Measurements from ENCODE around the gene RPL15.
"Not testable (repeated sequence)": the region's sequence is repeated elsewhere in the genome, so short reads cannot be mapped to it uniquely, and the experiment has no call there.

RPL15 gene

DNA sequence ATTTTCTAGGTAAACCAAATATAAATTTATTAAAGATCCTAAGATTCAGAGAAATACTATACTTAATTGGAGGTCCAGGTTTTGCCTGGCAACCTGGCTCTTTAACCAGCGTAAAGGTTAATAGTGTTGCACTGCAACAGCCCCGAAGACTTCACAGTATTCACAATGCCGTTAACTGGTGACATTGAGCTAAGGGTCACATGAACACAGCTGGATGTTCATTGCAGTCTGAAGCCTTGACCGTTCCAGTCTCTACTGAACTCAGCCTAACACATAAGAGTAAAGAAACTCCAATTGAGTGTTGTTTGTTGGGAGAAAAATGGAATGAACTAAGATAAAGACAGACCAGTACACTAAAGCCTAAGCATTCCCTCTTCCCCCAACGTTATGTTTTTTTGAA, 27.0 kb upstream of the RPL15 start:
- no peak for DNase-seq (ENCODE audit: low spot score)

DNA sequence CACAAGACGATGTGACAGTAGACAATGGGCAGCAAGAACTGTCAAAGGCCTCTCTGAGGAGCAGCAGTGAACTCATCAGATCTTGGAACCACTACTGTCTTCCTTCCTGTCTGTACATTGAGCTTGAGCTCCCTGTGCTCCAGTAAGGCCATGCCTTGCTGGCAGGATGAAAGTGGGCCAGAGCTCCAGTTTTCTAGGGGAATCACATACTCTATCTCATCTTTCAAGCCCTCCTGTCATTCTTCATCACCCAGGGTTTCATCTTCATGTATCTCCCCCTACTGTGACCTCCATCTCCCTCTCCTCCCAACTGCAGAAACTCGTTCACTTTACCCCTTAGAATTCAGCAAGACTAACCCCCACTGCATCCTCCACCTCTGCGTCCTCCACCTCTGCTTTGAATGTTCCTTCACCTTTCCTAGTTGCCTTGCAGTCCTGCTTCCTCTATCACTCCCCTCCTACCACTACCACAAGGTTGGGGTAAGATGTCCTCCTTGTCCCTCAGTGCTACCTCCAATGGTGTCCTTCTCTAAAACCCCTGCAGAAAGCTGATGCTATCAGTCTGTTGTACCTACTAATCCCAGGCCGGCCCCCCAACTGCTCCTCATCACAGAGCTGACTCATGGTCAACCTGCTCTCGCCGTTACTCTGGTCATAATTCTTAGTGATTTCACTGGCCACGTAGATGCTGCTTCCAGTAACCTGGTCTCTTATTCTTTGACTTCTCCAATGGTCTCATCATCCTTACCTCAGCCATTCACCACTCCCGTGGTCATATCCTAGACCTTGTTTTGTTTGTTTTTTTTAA, 22.5 kb upstream of the RPL15 start:
- DNase-seq (ENCODE audit: low spot score) = no peak

DNA sequence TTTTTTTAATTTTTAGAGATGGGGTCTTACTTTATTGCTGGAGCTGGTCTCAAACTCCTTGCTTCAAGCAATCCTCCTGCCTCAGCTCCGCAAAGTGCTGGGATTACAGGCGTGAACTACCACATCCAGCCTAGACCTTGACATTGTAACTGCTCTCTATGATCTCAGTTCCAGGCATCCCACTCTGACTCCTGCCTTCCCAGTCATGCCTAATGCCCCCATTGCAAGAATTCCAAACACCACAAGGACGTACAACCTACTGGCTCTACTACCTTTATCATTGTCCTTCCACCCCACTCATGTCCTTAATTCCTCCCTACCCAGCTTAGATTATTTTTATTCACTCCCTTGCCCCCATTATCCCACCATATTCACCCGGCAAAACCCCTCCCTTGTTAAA, 21.8 kb upstream of the RPL15 start:
- no peak for DNase-seq (ENCODE audit: low spot score)

DNA sequence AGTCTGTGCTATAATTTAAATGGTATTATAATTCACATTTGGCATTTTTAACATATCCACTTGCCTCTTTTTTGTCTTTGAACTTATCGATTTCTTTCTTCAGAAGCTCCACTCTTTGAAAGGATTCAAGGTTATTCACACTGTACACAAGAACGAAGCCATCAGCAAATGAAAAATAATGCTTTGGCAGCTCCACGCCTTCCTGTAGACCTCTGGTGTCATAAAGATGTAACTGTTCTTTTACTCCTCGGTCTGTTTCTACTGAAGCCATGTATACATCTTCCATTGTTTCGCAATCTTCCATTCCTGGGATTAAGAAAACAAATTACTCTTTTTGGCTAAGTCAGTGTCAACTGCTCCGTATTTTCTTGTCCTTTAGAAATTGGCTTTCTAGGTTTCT, 16.2 kb upstream of the RPL15 start:
- no peak for DNase-seq (ENCODE audit: low spot score)

DNA sequence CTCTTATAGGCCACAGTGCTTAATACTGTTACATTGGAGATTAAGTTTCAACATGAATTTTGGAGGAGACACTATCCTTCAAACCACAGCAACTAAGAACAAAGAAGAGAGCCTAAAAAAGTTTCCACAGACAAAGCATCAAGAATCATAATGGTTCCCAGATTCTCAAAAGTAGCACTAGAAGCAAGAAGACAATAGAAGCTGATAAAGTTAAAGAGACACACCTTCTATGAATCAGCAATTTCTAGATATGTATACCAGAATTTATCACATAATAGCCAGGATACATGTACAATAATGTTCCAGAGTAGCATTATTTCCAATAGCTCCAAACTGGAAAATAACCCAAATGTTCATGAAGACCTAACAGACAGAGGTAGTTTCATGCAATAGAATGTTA, 12.4 kb upstream of the RPL15 start:
- no peak for DNase-seq (ENCODE audit: low spot score)

DNA sequence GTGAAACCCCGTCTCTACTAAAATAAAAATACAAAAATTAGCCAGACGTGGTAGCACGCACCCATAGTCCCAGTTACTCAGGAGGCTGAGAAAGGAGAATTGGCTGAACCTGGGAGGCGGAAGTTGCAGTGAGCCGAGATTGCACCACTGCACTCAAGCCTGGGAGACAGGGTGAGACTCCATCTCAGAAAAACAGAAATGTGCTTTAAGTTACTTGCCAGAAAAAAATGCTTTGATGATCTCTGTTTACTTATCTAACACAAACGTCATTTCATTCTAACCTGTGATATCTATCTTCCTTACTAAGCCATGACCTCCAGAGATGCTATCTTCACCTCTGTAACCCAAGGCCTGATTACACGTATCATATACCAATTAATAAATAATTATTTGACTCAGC, 7.6 kb upstream of the RPL15 start:
- DNase-seq (ENCODE audit: low spot score) = no peak

DNA sequence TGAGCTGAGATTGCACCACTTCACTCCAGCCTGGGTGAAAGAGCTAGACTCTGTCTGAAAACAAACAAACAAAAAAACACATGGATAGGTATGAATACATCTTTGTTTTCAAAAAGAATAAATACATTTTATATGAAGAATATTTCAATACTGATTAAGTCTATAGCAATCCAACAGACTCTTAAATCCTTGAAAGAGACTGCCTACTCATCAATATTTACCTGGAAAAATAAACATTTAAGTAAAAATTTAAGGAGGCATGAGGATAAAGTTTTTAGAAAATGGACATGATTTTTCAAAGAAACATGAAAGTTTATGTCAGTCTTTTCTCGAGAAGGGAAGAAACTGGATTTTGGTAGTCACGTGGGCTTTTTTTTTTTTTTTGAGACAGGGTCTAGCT, 5.5 kb upstream of the RPL15 start:
- no peak for DNase-seq (ENCODE audit: low spot score)

DNA sequence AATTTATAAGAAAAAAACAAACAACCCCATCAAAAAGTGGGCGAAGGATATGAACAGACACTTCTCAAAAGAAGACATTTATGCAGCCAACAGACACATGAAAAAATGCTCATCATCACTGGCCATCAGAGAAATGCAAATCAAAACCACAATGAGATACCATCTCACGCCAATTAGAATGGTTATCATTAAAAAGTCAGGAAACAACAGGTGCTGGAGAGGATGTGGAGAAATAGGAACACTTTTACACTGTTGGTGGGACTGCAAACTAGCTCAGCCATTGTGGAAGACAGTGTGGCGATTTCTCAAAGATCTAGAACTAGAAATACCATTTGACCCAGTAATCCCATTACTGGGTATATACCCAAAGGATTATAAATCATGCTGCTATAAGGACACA, 4.6 kb upstream of the RPL15 start:
- DNase-seq (ENCODE audit: low spot score) = not testable (repeated sequence)

DNA sequence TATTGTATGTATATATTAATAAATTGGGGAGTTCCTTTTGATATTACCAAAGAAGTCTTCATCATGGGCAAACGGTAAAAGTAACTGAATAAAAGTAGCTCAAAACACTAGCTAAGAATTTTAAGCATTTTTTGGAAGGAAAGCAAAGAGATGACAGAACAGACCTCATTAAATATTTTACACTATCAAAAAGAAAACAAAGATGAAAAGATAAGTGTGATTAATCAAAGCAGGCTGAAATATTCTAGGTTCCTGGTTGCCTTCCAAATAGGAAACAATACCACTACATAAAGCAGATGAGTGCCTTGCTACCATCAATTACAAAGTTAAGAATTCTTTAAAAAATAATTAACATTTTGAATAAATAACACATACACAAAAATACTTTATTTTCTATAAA, 3.8 kb upstream of the RPL15 start:
- DNase-seq (ENCODE audit: low spot score) = no peak

DNA sequence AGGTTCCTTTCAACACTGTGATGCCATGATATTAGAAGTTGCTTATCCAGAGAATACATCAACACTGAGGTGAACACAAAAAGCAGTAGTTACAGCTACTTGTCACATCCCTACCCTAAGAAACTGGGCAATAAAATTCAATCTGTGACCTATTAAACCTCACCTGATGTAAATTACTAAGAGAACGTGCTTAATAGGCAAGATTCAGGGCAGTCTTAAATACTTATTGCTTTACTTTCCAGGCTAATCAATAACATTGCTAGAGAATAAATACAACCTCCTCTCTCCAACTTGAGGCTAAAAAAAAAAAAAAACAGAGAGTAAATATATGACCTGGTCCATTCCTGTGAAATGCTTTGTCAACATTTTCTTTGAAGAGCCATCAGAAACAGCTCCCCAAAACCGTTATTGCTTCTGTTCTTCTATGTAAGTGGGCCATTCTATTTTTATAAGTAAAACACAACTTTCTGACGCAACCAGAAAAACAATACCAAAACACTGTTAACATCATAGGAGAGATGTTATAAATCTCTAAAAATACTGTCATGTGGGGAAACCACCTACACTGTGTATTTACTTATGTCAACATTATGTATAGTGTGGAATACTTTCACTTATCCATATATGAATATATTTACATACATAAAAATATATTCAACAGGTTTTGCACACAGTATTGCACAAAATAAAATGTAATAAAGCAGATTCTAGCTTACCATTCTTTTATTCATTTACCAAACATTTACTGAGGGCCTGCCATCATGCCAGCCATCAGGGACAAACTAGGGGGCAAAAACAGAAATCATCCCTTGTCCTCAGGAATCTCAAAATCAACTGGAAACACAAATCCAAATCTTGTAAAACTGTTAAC, 2.8 kb upstream of the RPL15 start:
- no peak for DNase-seq (ENCODE audit: low spot score)

DNA sequence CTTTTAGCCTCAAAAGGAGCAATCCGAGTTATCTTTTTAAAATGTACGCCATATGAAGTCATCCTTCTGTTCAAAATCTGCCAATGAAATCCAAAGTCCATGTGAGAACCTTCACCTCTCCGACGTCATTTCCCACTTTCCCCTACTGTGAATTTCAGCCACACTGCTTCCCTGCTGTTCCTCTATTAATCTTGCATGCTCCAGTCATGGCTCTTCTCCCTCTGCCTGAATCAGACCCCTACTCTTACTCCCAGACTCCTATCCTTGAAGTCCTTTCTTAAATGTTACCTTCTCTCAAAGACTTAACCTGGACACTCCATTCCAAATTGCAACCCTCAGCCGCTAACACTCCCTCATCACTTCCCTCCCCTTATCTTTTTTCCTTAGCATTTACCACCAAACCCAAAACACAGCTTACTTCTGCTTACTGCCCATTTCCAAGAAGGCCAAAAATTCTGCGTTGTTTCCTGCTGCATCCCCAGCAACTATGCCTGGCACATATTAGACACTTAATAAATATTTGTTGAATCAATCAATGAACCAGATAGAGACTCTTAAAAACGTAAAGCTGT, 1.3 kb upstream of the RPL15 start:
- no peak for DNase-seq (ENCODE audit: low spot score)

DNA sequence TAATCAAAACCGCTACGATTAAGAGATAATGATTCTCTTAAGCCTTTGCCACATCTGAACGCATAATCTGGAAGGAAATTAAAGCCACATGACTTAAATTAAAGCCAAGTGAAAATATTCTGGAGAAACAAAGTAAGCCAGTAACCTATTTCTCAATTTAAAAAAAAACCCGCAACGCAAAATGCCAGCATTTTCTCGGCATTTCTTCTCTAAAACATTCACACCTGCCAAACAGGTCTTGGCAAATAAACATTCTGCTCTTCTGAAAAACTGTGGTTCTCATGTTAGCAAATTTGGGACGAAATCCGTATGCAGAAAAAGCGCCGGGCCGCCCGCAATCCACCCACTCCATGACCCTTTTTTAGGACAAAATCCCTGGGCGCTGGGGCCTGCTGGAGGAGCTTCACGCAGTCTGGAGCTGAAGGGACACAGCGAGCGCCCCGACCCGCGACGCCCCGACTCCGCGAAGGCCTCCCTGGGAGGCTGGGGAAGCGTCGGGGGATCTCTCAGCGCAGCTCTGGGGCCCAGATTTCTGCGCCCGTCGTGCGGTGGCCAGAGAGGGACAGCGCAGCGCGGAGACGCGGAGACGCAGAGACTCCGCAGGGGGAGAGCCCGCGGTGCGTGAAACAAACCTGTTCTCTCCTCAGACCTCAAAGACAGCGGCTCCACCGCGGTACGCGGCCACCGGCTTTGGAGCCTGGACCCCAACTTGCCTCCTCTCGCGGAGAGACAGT, 613 bp upstream of the RPL15 start:
- no peak for DNase-seq (ENCODE audit: low spot score)

DNA sequence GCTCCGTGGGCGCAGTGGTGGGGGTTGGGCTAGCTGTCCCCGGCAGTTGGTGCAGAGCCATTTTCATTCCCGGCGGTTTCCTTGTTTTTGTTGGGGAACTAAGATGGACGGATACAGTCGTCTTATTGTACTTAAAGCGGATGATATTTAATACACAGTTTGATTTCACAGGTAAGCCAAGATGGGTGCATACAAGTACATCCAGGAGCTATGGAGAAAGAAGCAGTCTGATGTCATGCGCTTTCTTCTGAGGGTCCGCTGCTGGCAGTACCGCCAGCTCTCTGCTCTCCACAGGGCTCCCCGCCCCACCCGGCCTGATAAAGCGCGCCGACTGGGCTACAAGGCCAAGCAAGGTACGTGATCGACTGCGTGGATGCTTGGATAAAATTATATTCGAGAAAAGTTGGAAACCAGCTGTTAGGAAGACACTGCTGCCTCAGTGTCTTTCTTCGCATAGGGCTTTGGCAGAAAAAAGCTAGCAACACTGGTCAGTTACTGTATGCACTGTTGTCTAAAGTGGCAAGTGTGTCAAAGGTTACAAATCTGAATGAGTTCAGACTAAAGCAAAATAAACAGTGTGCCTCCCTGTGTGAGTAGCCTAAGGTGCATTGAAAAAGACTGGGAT, 859 bp downstream of the RPL15 start:
- DNase-seq (ENCODE audit: low spot score) = not testable (repeated sequence)

DNA sequence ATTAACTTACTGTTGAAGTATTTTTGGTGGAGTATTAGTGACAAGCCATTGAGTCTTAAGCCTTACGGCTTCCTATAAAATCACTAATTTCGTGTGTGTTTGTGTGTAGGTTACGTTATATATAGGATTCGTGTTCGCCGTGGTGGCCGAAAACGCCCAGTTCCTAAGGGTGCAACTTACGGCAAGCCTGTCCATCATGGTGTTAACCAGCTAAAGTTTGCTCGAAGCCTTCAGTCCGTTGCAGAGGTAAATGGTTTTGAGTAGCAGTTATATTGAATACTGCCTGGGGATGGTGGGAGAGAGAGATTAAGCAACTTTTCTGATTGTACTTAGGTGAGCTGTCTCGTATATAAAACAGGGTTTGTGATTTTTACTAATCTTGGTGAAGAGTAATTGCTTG, 1.4 kb downstream of the RPL15 start:
- DNase-seq (ENCODE audit: low spot score) = not testable (repeated sequence)

DNA sequence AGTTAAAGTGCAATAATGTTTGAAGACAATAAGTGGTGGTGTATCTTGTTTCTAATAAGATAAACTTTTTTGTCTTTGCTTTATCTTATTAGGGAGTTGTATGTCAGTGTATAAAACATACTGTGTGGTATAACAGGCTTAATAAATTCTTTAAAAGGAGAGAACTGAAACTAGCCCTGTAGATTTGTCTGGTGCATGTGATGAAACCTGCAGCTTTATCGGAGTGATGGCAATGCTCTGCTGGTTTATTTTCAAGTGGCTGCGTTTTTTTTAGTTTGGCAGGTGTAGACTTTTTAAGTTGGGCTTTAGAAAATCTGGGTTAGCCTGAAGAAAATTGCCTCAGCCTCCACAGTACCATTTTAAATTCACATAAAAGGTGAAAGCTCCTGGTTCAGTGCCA, 2.7 kb downstream of the RPL15 start:
- no peak for DNase-seq (ENCODE audit: low spot score)

DNA sequence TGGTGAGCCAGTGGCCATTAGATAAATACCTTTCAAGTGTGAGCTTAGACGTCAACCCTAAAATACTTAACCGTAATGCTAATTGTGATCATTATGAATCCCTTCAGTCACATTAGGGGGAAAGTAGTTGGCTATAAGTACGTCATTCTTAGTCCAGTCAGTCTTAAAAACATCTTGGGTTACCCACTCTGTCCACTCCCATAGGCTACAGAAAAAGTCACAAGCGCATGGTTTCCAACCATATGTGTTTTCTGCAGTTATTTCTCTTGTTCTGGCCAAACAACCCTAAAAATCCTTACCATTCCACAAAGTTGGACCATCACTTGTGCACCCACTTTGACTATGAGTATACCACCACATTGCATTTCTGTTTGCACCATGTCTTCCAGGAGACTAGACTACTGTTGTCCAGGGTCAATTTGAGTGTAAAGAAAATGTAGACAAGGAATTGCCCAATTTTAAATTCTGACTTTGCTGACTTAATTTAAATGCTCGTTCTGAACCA, 3.3 kb downstream of the RPL15 start:
- no peak for DNase-seq (ENCODE audit: low spot score)

DNA sequence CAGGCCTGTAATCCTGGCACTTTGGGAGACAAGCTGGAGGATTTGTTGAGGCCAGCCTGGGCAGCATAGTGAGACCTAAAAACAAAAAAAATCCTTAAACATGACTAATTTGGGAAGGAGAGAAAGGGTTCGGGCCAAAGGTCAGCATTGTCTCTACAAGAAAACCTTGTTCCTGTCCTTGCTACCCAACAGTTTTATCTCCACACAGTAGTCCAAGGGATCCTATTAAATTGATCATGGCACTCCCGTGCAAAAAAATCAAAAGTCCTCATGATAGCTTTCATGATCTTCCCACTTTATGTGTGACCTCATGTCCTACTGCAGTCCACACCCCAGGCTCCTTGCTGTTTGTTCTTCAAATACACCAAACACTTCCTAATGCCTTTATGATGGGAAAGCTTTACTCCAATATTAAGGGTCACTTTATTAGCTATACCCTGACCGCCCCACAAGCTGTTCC, 4.2 kb downstream of the RPL15 start:
- DNase-seq (ENCODE audit: low spot score) = no peak

DNA sequence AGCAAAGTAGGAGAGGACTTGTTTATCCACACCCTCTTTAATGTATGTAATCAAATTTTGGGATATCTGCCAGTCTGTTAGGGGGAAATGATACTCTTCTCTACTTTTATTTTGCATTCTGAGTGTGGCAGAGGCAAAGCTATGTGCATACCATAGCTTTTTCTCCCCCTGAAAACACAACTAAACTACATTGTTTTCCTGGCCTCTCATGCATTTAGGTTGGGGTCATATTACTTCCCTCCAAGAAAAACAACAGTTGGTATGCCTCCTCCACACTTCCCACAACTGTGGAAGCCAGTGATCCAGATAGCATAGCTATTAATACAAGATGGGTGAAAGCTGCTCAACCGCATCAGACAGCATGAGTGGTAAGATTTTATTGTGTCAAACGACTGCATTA, 6.9 kb downstream of the RPL15 start:
- no peak for DNase-seq (ENCODE audit: low spot score)

DNA sequence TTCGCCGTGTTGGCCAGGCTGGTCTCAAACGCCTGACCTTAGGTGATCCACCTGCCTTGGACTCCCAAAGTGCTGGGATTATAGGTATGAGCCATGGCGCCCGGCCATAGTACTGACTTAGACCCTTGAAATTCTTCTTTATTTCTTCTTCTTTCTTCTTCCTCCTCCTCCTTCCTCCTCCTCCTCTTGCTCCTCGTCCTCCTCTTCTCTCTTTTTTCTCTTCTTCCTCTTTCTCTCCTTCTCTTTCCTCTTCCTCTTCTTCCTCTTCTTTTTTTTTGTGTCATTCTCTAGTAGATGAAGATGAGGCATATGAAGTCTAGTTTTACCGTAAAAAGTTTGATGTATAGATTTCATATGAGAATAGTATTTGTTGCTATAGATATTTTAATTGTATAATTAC, 9.3 kb downstream of the RPL15 start:
- no peak for DNase-seq (ENCODE audit: low spot score)

DNA sequence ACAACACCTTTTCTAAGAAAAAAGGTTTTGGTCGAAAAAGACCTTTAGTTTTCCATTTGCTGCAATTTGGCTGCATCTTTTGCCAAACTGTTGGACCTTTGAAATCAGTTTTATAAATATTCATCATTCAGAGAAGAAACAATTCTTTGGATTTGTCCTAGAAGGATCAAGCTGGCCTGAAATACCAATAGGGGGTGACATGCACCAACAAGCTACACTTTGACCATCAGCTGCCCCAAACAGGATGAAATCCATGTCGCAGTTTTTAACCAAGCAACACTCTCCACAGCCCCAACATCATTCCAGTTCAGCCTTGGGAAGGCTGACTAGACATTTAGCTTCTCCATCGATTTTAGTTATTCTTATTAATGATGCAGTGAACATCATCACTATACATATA, 9.8 kb downstream of the RPL15 start:
- DNase-seq (ENCODE audit: low spot score) = no peak

DNA sequence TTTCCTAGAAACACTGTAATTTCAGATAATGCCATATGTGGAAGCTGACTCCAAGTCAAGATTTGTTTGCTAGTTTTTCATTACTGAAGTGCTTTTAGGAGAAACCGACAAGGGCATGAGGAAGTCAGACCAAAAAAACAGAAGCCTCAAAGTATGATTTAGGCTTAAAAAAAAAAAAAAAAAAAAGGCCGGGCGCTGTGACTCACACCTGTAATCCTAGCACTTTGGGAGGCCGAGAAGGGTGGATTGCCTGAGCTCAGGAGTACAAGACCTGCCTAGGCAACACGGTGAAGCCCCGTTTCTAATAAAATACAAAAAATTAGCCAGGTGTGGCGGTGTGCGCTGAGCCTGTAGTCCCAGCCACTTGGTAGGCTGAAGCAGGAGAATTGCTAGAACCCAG, 11.6 kb downstream of the RPL15 start:
- no peak for DNase-seq (ENCODE audit: low spot score)

DNA sequence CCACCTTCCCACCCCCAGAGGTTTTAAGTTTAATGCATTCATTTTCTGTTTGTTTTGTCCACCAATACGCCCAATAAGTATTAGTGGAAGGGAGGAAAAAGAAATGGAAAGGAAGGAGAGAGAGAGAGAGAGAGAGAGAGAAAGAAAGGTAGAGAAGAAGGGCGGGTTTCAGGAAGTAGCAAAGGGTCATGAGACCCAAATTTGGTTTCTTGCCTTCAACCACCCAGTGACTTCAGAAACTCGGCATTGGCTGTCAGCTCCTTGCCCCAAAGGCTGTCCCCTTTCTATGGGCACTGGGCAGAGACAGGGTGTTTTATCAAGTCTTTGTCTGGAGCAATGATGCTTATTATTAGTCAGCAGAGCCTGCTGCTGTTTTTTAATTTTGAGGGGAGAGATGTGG, 14.7 kb downstream of the RPL15 start:
- no peak for DNase-seq (ENCODE audit: low spot score)
